Measurements from ENCODE around the gene SULT1E1.

SULT1E1 gene

GRCh38 chr4:69860052-69860451 lies at the start of gene SULT1E1:
TSS of gene SULT1E1 (minus strand) at chr4:69860145. CDS start at chr4:69857644, 2,501 bp downstream.
- no peak for DNase-seq

GRCh38 chr4:69909195-69909594 lies 49.2 kb upstream of the SULT1E1 start:
- DNase-seq, result no peak

DNA sequence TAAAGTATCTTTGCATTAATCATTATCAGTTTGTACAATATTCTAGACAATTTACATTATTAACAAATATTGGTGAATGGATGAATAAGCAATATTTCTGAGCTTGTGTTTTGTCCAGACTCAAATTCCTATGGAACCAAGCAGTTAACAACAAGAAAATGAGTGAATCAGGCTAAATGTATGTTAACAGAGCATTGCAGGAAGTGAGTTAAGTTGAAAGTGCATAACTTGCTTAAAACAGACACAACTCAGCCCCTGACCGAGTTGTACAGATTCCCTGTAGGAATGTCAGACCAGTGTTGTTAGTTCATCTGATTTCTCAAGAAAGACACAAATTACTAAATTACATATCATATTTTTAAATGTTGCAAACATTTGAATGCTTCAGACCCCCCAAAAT lies 47.2 kb upstream of the SULT1E1 start:
- DNase-seq, result no peak

DNA sequence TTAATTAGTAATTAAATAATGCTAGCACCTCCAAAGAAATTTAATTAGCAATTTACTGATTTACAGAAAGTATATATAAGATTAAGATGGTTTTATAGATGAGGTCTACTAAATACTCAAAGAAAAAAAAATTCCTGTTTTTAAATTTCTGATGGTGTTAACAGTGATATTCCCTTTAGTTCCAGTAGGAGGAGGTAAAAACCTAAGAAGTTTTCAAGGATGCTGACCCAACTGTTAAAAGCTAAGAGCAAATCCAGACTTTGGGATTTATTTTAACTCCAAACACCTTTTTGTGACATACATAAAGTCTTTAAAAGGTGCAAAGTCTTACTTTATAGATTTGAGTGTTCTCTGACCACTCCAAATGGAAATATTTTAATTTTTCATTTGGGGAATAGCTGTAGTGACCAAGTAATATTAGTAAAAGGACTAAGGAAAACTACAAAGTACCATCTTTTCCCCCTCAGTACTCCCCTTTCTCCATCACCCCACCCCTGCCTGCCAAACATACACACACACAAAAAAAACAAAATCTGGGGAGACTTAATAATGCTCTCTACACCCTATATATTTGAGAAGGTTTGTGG lies 36.7 kb upstream of the SULT1E1 start:
- no peak for DNase-seq

- DNase-seq, result no peak
These were observed 34.8 kb upstream of the SULT1E1 start for GRCh38 chr4:69894721-69895120.

DNA sequence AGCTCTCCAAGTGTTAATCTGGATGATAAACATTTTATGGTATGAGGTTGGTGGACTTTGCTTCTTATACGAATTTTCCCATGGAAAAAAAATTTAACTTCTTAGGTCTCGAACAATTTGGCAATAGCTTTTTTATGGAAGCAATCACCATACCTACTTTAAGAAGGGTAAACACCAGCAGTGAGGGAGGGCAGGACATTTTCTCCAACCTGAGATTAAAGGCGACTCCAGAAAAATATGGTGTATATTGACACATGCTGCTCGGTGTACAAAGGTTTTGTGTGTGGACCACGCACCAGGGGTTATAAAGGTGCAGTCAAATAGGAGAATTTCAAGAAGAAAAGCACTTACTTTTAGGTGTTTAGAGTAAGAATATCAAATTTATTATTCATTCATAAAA lies 34.2 kb upstream of the SULT1E1 start:
- DNase-seq, result no peak

DNA sequence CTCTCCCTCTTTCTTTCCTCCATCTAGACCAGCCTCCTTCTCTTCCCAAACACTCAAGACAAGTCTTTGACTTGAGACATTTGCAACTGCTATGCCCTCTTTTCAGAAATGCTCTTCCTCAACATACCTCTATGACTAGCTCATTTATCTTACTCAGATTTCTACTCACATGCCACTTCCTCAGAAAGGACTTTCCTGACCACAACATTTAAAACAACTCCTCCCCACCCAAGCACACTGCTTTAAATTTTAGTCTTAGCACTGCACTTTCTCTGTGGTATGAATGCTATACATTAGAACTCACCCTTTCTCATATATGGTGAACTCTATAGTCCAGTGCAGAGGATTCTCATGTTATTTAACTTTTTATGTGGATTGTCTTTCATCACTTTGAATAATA lies 28.4 kb upstream of the SULT1E1 start:
- DNase-seq, result no peak

DNA sequence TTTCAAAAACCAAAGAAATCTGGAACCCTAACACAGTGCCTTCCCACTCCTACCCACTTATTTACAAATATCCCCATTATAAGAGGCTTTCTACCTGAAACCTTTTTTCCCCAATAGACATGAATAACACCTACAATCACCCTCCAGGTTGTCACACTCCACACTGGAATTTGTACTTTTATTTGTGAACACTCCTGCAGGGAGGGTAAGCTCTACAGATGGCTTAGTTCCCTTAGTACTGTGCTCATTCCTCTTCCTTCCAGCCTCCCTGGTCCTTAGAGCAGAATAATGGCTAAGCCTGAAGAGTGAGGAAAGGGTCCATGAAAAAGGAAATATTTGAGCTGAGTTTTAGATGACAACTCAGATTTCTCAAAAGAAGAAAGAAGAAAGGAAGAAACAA lies 22.2 kb upstream of the SULT1E1 start:
- DNase-seq, result no peak

GRCh38 chr4:69881173-69881773 lies 21.3 kb upstream of the SULT1E1 start:
- DNase-seq, result no peak

DNA sequence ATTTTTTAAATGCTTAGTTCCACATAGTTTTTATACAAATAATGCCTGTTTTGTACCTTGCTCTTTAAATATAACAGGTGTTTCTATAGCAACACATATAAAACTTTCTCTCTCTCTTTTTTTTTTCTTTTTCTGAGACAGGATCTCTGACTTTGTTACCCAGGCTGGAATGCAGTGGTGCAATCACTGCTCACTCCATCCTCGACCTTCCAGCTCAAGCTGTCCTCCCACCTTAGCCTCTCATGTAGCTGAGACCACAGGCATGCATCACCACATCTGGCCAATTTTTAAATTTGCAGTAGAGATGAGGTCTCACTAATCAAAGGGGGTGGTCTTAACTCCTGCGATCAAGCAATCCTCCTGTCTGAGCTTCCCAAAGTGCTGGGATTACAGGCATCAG lies 18.3 kb upstream of the SULT1E1 start:
- no peak for DNase-seq

GRCh38 chr4:69877453-69877852 lies 17.5 kb upstream of the SULT1E1 start:
- DNase-seq, result no peak

- no peak for DNase-seq
These were observed 16.1 kb upstream of the SULT1E1 start for GRCh38 chr4:69876071-69876470.

- DNase-seq, result no peak
These were observed 15.6 kb upstream of the SULT1E1 start for GRCh38 chr4:69875576-69875975.

DNA sequence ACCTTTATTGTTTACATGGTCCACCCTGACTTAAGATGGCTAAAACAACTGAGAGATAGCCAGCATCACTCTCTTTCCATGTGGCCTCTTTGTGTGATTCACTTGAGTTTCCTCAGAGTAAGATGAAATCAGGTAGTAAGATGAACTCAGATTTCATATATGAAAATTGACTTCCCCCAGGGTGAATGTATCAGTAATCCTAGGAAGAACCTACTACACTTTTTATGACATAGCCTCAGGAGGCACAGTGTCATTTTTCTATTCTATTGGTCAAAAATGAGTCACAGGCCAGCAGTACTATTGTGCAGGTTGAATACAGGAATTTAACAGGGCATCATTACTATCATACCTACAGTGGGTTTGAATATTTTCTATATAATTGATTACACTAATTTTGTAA lies 14.6 kb upstream of the SULT1E1 start:
- no peak for DNase-seq

DNA sequence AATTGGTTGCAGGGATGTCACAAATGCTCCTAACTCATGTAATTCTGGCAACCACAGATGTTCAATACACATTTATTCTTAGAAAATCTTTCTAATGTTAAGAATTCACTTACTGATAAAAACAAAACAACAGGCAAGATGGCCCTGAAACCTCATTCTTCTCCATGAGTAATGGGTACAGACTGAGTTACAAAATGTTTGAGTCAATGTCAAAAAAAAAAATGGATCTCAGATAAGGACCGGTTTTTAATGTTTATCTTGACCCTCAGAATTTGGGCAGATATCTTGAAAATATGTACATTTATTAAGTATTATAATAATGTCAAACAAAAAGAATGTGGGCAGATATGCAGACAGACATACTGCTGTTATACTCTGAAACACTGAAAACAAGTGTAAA lies 1.8 kb upstream of the SULT1E1 start:
- no peak for DNase-seq

DNA sequence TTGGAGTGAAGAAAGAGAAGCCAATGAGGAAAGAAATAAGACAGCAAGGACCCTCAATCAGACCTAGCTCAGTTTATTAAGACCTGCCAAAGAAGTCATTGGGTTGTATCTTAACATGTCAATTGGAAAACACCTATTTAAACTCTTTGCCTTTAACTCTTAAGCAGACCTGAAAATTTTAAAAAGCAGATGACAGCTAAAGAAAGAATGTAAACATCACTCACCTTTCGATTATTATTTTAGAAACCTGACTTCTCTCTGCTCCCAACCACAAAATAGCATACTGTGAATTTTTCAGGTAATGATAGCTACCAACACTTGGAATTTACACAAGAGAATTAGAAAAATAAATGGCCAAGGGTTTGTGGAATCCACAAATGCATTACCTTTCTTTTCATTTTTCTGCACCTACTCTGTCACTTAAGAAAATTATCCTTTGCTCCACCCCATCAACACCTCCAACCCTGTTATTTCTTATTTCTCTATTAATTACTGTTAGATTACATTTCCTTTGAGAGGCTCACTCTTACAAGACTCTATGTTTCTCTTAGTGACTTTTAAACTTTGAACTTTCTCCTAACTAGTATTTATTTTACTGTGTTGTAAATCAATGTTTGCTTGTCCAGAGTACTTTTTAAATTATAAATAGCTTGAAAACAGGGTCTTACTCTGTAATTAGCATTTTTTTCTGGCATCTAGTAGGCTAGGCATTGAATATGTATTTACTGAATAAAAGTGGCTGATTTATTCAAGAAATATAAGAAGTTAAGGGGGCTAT lies 765 bp upstream of the SULT1E1 start:
- DNase-seq, result no peak

- DNase-seq, result no peak
These were observed 732 bp downstream of the SULT1E1 start for GRCh38 chr4:69859140-69859685.

DNA sequence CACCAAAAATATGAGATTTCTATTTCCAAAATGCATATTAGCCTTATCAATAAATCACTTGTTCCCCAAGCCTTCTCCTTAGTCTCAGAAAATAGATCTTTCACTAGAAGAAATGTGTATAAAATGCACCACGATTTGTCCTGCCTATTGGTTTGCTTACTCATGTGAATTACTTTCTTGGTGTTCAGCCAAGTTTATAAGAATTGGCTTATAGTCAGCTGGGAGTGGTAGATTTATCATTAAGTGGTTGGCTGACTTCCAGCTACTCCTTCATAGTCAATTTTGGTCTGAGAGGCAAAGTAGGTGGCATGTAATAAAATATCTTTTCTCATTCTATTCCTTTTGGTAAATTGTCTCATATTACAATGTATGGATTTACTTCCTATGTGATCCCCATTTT lies 1.3 kb downstream of the SULT1E1 start:
- DNase-seq, result no peak

GRCh38 chr4:69855822-69856221 lies 4.1 kb downstream of the SULT1E1 start:
- DNase-seq, result no peak

DNA sequence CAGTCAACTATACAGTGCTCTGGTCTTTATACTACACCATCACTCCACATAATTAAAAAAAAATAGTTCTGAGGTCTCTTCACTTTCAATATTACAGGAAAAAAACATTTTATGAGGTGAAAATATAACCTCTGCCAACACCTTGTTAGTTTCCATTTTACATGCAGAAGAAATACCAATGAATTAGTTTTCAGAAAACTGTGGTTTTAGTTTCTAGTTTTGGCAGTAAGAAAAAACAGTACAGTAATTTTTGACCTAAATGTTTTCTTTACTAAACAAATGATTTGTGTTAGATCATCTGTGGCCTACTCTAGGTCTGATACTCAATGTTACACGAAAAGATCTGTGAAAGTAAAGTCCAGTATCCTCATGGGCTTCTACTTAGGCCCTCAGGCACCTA lies 10.0 kb downstream of the SULT1E1 start:
- DNase-seq, result no peak

- no peak for DNase-seq
These were observed 10.6 kb downstream of the SULT1E1 start for GRCh38 chr4:69849297-69849696.

DNA sequence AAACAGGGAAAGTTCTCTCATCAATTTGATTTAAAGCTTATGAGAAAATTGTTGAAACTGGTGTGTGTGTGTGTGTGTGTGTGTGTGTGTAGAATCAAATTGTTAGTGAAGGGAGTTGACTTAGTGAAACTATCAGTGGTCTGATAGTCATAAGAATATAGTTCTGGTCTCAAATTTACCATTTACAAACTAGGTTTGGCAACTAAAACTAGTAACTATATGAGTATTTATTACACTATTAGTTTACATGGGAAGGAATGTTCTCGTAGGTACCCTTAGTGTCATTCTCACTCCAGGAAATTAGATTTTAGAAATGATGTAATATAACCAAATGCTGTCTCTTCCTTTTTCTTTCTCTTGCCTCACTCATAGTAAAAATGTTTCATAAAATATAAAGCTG lies 11.9 kb downstream of the SULT1E1 start:
- no peak for DNase-seq

GRCh38 chr4:69843932-69844331 lies 16.0 kb downstream of the SULT1E1 start:
- no peak for DNase-seq

GRCh38 chr4:69843301-69843700 lies 16.6 kb downstream of the SULT1E1 start:
- DNase-seq, result no peak

Measured in activated T-cell treated with anti-CD3 and anti-CD28 coated beads, Interleukin-2, amount 50 U/mL, for 48 hours (primary cell).